ENCODE measurements around the gene LRRC7.

LRRC7 gene

GRCh38 chr1:69985901-69986439 is 418.2 kb downstream of the LRRC7 start:
- DNase-seq: no peak

DNA sequence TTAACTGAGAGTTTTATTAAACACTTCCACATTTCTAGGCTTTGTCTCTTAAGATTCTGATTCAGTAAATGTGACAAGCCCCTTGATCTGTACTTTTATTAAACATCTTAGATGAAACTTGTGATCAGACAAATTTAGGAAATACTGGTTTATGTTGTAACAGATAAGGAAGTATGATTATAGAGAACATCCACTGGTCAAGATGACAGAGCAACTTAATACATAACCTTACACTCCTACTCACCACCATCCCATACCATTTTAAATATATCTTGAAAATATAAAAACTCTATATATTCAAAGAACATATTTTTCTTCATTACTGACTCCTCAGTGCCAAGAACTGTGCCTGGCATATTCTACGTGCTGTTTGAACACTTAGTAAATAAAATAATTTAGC is 420.2 kb downstream of the LRRC7 start:
- DNase-seq: no peak

GRCh38 chr1:69991644-69992043 is 423.9 kb downstream of the LRRC7 start:
- no peak for DNase-seq

- no peak for DNase-seq
Observed at GRCh38 chr1:69992594-69992993, 424.9 kb downstream of the LRRC7 start.

DNA sequence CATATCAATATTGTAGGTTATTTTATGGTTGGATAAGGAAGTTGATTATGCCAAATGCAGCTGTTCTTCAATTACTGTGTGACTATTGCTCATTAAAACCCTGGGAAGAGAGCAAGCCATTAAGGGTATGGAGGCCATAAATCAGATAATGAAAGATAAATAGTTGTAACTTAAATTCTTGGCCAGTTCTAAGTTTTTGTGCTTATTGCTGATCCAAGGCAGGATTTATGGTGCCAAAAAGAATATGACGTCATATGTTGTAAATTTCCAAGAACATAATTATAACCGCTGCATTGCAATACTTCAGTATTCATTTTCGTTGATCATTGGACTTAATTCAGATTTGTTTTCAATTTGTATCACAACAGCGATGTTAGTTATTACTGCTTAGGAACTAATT is 426.1 kb downstream of the LRRC7 start:
- DNase-seq: no peak

- DNase-seq: no peak
Observed at GRCh38 chr1:69994241-69994640, 426.5 kb downstream of the LRRC7 start.

DNA sequence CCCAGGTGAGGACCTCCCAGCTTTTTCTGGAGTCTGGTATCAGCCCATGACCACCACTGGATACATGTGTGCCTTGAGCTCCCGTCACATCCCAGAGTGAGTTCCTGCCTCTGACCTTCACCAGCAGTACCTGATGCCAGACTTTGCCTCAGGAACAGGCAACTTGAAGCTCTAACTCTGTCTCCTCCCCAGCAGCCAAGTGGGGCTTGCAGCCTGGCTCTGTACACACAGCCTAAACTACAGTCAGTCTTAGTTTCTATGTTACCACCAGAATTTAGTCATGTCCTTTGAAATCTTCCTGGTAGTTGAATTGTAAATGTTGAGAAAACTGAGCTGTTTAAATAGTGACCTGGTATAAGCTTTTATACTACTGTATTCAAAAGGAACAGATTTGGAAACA is 431.1 kb downstream of the LRRC7 start:
- DNase-seq: no peak

- DNase-seq: no peak
Observed at GRCh38 chr1:70003211-70003908, 435.6 kb downstream of the LRRC7 start.

DNA sequence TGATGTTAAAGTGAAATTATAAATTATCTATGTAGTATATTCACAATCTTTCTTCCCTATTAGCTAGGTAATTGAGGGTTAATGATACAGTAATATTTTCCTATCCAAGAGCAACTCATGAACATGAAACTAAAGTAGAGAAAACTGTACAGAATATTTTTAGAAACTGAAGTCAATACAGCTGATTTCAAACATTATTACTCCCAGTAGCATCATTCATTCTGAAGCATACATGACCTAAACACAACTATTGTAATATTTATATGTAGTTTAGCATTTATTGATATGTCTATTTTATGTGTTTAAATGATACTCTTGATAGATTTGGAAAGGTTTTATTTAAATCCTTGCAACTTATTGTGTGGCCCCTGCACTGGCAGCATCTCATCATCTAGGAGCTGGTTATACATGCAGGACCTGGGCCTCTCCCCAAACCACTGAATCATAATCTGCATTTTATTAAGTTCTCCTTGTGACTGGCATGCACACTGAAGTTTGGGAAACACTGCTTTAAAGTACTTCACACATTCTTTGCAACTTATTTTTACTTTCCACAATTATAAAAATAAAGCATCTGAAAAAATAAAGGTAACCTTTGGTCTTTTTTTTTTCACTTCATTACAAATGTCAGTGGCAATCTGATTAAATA is 437.8 kb downstream of the LRRC7 start:
- DNase-seq: no peak

DNA sequence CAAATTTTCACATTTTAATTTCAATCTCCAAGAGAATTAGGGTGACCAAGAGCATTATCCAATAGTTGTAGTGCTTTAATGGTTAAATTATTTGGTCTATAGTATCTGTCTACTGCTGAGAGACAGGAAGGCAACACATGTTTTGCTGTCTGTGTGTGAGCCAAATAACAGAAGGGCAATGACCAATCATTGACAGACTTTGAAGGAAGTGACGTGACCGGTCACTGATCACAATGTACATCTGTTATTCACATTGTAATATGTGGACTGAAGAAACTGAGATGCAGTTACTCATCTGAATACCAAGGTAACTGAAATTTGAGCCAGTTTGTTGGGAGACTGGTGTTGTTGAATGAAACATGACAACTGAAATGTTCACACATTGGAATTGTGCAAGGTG is 440.9 kb downstream of the LRRC7 start:
- DNase-seq: no peak

GRCh38 chr1:70017770-70018169 is 450.0 kb downstream of the LRRC7 start:
- DNase-seq: no peak

- no peak for DNase-seq
Observed at GRCh38 chr1:70024272-70024671, 456.6 kb downstream of the LRRC7 start.

- no peak for DNase-seq
Observed at GRCh38 chr1:70025052-70025451, 457.3 kb downstream of the LRRC7 start.

GRCh38 chr1:70025846-70026245 is 458.1 kb downstream of the LRRC7 start:
- no peak for DNase-seq

- no peak for DNase-seq
Observed at GRCh38 chr1:70033266-70033873, 465.6 kb downstream of the LRRC7 start.

DNA sequence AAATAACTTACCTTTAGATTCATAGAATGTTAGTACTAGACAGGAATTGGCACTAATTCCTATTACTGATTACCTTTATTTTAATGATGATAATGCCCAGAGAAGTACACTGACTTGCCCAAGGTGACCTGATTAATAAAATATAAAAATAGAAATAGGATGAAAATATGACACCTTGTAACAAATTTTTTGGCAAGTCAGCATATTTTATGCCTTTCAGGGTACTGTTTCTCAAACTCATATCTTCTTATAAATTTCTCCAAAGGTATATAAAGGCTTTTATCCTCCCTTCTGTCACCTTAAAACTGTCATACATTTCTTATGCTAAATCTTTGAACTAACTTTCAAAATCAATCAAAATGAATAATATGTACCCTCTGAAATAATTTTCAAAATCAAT is 466.2 kb downstream of the LRRC7 start:
- no peak for DNase-seq

- DNase-seq: no peak
Observed at GRCh38 chr1:70034403-70034802, 466.7 kb downstream of the LRRC7 start.

DNA sequence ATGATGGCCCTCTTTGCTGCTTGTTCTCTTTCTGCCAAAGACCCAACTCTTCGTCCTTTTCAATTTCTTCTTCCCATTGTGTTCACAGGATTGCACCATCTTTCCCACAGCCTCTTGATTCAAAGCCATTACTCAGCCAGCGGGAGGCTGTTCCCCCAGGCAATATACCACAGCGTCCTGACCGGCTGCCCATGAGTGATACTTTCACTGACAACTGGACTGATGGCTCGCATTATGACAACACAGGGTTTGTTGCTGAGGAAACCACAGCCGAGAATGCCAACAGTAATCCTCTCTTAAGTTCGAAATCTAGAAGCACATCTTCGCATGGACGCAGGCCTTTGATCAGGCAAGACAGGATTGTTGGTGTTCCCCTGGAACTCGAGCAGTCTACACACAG is 470.3 kb downstream of the LRRC7 start:
- DNase-seq: no peak

DNA sequence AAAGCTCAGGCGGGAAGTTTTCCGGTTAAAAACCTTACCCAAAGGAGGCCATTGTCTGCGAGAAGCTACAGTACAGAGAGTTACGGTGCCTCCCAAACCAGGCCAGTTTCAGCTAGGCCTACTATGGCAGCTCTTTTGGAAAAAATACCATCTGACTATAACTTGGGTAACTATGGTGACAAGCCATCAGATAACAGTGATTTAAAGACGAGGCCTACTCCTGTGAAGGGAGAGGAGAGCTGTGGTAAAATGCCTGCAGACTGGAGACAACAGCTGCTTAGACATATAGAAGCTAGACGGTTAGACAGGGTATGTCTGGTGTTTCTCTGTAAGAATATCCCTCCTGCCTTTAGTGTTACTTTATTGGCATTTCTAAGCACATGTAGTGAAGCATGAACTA is 471.8 kb downstream of the LRRC7 start:
- no peak for DNase-seq

DNA sequence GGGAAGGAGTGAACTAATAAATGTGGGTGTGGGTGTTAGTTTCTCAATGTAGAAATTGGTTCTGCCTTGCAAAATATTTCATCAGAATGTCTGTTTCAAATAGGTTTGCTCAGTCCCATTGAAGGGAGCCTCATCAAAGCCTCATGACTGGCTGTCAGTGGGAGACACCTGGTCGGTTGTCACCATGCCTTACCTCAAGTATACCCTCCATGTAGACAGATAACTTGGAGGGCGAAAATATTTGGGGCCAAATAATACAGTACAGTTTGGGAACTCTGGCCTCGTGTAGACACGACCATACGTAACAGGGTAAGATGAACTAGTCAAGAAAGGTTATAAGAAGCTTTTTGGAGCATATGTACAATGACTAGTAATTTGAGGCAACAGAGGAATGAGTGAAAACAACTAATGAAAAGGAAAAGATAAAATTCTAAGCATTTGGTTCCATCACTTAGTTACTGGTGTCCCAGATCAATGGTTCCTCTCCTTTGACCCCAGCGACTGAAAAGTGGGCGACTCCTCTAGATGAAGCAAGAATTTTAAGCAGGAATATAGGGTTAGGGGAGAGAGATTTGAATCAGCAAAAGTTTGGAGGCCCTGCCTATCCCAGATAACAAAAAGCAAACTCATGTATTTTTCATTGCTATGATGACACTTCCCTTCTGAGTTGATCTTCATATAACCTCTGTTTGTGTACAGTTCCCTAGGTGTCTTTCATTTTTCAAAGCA is 473.8 kb downstream of the LRRC7 start:
- no peak for DNase-seq

DNA sequence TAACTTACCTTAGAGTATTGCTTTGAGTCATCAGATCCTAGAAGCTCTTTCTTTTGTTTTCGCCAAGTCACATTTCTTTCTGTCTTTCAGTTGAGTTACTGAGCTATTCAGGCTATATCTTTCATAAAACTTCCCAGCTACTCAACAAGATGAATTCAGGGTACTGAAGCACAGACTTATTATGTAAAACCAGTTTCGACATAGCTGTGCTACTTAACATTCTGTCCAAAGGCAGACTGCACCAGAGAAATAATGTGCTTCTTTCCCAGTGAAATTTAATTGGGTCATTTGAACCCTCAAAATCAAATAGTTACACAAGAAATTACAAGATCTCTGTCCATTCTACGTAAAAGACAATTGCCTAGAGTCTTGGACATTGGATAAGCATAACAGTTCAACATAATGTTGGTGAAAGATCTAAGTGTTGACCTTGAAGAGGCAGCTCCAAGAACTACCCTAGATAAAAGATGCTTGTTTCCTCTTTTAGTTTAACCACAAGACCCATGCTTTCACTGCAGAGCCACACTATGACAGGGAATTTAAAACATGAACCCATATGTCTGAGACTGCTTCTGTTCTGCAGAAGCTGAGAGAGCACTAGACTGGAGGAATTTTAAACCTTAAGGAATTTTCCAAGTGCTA is 474.5 kb downstream of the LRRC7 start:
- no peak for DNase-seq

GRCh38 chr1:70043804-70044203 is 476.1 kb downstream of the LRRC7 start:
- no peak for DNase-seq

- DNase-seq: no peak
Observed at GRCh38 chr1:70044832-70045231, 477.1 kb downstream of the LRRC7 start.

Measured in CD4-positive, alpha-beta T cell treated with Interleukin-4 for 1 hour (primary cell).